Suprapubic skin (tissue), 4 donors: ENCODE measurements around the gene LIPA.

Source experiments
- EP300 ChIP-seq: sonication (generic); formaldehyde crosslinking; IDR thresholded peaks from one replicate; pipeline ENCODE4 v1.6.1; 2017; ENCODE audit warnings: antibody characterized with exemption
- POLR2A ChIP-seq, 2 donors: fragments of 450-650 bp; IDR thresholded peaks; one replicate each; pipeline ENCODE4 v1.6.1; 2017; ENCODE audit warnings: antibody characterized with exemption in 2 of 2, mild to moderate bottlenecking in 2 of 2, moderate library complexity in 2 of 2
- POLR2AphosphoS5 ChIP-seq, 3 donors: sonication (generic); formaldehyde crosslinking; IDR thresholded peaks; one replicate each; pipeline ENCODE4 v1.6.1; 2017; ENCODE audit warnings: antibody characterized with exemption in 3 of 3
- TF ChIP-seq, protein P1 (sequence below), 2 donors: fragments of 200-600 bp in 1 of 2; fragments of 450-650 bp in 1 of 2; sonication (generic) in 1 of 2; IDR thresholded peaks; one replicate each; pipeline ENCODE4 v1.5.1; 2016 to 2019; ENCODE audit warnings: antibody characterized with exemption in 2 of 2, mild to moderate bottlenecking in 1 of 2, moderate library complexity in 1 of 2

DNA sequence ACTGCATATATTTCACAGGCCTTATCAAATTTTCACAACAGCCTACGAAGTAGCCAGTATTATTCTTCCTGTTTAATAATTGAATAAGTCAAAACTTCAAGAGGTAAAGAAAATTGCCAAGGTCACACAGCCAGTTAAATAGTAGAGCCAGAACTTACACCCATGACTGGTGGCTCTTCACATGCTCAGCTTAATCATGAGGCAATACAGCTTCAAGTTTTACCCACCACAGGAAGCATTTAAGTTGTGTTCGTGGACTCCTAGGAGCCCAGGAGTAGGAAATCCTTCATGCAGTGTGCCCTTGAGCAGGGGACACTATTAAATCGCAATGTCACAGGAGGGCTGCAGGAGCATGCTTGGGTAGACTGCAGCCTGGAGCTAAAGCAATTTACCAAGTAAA is 11.1 kb downstream of the LIPA start:
- TF ChIP-seq POLR2A (IDR thresholded peaks at IDR 0.05) (no peak), EP300 (no peak), POLR2AphosphoS5 (IDR thresholded peaks at IDR 0.05) (no peak)
- TF ChIP-seq, protein P1, sequence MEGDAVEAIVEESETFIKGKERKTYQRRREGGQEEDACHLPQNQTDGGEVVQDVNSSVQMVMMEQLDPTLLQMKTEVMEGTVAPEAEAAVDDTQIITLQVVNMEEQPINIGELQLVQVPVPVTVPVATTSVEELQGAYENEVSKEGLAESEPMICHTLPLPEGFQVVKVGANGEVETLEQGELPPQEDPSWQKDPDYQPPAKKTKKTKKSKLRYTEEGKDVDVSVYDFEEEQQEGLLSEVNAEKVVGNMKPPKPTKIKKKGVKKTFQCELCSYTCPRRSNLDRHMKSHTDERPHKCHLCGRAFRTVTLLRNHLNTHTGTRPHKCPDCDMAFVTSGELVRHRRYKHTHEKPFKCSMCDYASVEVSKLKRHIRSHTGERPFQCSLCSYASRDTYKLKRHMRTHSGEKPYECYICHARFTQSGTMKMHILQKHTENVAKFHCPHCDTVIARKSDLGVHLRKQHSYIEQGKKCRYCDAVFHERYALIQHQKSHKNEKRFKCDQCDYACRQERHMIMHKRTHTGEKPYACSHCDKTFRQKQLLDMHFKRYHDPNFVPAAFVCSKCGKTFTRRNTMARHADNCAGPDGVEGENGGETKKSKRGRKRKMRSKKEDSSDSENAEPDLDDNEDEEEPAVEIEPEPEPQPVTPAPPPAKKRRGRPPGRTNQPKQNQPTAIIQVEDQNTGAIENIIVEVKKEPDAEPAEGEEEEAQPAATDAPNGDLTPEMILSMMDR (IDR thresholded peaks at IDR 0.05): no peak
